NCI-H1048 (cell line): ENCODE results near the gene GNPTG.

Source experiments
- DNase-seq: peaks from one replicate; lab custom pipeline; 2025; lab: John Stamatoyannopoulos, UW

GNPTG gene

DNA sequence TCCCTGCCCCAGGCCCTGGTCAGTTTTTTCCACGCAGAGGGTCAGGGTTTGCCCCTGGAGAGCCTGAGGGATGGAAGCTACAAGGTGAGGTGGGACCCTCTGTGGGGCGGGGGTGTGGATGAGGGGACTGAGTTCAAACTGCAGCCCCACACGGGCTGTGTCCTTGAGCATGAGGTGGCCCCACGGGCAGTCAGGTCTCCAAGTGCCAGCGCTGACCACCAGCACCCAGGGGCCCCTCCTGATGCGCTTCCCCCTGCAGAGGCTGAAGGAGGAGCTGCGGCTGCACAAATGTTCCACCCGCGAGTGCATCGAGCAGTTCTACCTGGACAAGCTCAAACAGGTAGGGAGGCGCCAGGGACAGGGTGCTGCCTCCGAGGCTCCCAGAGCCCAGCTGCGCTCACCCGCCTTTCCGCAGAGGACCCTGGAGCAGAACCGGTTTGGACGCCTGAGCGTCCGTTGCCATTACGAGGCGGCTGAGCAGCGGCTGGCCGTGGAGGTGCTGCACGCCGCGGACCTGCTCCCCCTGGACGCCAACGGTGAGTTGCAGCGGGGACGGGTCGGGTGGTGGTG is 4.4 kb upstream of the GNPTG start:
- DNase-seq, result no peak

DNA sequence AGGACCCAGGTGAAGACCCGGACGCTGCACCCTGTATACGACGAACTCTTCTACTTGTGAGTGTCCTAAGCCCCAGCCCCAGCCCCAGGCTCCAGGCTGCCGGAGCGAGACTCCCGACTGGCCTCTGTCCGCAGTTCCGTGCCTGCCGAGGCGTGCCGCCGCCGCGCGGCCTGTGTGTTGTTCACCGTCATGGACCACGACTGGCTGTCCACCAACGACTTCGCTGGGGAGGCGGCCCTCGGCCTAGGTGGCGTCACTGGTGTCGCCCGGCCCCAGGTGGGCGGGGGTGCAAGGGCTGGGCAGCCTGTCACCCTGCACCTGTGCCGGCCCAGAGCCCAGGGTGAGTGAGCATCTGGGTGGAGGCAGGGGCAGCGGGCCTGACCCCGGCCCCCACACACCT is 3.8 kb upstream of the GNPTG start:
- DNase-seq, result no peak

DNA sequence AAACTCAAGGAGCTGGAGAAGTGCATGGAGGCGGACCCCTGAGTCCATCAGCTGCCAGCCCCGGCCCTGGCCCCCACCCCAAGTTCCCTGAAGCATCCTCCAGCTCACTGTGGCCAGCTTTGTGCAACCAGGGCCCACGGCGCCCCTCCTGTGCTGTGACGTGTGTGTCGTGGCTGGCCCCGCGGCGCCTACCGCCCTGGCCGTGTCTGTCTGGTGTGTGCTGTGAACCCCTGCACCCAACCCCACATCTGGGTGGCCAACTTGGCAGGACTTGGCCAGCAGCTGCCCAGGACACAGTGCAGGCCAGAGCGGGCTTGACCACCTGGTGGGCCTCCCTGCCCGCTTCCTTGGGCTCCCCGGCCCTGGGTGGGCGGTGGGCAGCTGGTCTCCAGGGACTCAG is 3.3 kb upstream of the GNPTG start:
- no peak for DNase-seq

DNA sequence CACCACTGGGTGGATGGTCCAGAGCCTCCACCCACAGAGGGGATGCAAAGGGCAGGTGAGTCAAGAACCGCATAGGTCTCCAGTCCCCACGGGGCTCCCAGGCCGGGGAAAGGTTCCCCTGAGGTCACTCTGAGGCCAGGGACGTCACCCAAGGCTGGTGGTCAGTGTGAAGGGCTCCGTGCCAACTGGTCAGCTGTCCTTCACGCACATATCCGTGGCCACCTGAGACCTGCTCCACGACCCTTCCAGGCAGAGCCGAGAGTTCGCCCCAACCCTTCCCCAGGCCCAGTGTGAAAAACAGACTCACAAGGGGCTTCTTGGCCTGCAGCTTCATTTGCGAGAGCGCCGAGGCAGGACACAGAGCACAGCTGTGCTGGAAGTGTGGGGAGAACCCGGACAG is 2.8 kb upstream of the GNPTG start:
- DNase-seq, result no peak

DNA sequence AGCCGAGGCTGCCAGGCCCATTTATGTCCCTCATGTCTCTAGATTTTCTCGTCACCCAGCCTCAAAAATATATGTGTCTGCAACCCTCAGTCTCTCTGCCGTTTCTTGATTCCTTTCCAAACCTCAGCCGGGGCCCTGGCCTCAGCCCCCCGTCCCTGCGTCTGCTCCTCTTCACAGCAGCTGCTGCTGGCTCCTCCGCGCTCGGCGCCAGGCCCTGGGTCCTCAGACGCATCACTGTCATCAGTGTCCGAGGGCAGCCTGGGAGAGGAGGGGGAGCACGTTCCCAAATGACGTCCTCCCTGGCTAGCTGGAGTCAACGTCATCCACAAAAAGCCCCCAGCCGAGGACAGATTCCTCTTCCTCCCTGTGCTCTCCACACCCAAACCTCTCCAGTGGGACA is 2.4 kb upstream of the GNPTG start:
- no peak for DNase-seq

DNA sequence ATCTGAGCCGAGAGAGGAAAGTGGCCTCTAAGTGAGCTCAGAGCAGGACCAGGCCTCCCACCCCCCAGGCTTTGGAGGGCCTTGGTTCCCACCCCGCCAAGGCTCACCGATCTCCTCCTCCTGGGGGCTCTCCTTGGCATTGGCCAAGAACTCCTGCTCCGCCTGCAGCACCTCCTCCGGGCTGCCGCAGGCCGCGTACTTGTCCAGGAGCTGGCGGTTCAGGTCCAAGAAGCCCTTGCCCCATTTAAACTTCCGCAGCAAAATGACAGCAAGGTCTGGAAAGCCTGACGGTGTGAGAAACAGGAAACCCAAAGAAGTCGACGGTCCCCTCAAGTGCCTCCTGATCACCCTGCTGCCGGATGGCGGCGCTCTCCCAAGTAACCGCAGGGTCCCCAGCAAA is 1.8 kb upstream of the GNPTG start:
- DNase-seq, result no peak

DNA sequence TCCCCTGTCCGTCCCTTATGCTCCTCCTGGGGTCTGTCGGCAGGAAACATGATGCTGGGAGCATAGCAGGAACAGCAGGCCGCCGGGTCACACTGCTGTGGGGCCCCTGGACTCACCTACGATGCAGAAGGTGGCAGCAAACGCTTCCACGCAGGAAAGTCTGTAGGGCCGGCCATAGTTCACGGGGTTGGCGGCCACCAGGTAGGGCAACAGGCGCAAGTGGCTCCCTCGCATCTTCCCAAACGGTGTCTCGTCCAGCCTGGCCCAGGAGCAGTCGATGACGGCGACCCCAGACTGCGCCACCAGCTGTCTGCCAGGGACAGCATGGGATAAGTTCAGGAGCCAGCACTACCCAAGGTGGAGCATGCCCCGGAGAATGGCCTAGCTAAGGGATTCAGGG is 1.0 kb upstream of the GNPTG start:
- DNase-seq, result no peak

DNA sequence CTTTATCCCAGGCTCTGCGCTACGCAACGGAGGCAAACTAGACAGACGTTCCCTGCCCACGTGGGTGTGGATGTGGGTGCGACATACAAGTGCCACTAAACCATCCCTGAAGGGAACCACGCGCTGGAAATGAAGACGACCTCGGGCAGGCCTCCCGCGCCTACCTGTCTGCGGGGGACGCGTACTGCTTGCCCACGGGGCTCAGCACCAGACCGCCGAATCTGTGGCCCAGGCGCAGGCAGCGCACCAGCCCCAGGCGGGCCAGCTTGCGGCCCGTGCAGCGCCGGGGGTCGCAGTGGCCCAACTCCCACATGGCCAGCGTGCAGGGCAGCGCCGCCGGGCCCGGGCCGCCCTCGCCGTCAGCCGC is 533 bp upstream of the GNPTG start:
- no peak for DNase-seq

DNA sequence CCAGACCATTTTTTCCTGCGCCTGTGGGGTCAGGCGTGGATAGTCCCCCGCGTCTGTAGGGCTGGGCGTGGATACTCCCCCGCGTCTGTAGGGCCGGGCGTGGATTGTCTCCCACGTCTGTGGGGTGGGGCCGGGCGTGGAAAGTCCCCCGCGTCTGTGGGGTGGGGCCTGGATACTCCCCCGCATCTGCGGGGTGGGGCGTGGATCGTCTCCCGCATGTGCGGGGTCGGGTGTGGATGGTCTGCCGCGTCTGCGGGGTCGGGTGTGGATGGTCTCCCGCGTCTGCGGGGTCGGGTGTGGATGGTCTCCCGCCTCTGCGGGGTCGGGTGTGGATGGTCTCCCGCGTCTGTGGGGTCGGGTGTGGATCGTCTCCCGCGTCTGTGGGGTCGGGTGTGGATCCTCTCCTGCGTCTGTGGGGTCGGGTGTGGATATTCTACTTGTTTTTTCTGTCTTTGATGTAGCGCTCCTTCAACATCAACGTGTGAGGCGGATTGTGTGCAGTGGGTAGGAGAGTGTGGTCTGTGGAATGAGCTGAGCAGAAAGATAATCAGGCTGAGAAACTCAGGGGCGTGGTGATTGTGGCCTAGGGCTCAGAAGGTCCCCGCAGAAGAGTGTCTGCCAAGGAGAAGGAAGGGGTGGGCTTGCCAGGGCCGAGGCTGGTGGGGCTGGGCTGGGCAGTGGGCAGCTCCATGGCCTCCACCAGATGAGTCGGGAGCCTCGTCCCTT is 3.2 kb downstream of the GNPTG start:
- no peak for DNase-seq

DNA sequence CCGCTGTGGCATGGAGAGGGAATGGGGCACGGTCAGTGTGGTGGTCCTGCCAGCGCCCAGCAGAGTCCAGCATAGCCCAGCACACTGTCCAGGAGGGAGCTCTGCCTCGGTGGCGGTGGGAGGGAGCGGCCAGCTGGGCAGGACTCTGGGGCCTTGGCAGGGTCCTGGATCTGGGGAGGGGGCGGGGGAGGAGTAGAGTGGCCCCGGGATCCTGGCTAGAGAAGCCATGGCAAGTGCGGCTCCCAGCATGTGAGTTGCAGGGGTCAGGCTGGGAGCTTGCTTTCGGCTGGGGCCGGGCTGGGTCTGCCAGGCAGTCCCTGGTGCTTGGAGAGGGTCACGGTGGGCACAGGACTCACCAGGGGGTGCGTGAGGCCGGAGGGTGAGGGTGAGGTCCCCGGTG is 3.9 kb downstream of the GNPTG start:
- DNase-seq, result no peak

DNA sequence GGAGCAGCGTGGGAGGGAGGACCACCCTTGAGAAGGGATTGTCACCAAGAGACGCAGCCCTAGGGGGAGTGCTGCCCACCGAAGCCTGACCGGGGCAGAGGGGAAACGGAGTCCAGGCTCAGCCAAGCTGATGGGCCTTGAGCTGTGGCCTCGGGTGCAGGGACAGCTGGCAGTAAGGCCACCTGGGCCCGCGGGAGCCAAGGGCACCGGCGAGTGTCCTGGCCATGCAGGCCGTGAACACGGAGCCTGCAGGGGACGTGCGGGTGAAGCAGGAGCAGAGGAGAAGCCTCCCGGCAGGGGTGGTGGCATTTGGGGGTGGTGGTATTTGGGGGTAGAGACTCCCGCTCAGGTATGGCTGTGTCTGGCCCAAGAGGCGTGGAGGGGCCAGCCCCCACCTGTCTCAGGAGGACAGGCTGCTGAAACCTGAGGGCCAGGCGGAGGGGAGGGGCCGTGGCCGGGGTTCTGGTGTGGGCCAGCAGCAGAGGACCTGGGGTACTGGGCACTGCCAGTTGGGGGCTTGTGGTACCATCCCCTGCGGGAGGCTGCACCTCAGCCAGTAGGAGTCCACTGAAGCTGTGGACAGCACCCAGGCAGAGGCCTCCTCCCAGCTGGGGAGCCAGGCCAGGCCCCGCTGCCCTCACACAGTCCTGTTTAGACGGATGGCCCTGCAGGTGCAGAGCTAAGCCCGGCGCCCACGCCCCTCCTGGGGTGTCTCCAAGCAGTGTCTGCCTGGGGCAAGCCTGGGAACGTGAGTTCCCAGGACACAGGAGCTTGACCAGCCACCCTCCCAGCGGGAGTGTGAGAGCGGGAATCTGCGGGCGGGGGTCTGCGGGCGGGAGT is 4.5 kb downstream of the GNPTG start:
- DNase-seq, result no peak

DNA sequence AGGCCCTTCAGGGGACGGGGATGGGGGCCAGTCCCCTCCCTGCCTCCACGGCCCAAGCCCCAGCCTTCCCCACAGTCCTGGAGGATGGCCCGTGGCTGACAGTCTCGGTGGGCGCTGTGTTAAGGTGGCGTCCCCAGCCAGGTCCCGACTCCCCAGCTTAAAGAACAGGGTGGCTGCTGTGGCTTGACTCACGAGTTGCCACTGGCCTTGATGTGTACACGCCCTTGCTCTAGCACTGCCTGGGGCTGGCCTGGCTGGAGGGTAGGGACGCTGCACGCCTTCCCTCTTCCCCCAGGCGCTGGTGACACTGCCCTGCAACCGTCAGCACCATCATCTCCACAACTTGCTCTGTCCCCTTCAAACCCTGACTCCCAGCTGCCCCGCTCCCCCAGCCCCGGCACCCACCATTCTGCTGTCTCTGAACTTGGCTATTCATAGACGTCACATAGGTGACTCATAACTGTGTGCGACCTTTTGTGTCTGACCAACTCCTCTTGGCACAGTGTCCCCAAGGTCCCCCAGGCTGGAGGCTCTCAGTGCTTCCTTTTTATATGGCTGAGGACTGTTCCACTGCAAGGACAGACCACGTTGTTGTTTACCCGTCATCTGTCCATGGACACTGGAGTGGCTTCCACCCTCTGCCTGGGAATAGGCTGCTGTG is 6.3 kb downstream of the GNPTG start:
- DNase-seq, result no peak

DNA sequence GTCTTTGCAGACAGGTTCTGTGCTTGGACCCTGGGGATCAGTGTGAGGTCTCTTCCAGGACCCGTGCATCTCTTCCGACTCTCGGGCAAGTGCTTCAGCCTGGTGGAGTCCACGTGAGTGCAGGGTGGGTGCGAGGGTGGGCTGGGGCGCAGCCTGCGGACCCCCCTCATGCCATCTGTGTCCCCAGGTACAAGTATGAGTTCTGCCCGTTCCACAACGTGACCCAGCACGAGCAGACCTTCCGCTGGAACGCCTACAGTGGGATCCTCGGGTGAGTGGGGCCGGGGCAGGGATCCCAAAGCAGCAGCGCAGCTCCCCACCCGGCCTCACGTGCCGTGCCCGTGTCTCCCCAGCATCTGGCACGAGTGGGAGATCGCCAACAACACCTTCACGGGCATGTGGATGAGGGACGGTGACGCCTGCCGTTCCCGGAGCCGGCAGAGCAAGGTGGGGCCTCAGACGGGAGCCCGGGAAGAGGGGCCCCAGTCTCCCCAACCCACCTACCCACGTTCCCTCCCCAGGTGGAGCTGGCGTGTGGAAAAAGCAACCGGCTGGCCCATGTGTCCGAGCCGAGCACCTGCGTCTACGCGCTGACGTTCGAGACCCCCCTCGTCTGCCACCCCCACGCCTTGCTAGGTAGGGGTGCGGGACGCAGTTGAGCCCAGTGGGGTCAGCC is 10.1 kb downstream of the GNPTG start:
- DNase-seq, result no peak

DNA sequence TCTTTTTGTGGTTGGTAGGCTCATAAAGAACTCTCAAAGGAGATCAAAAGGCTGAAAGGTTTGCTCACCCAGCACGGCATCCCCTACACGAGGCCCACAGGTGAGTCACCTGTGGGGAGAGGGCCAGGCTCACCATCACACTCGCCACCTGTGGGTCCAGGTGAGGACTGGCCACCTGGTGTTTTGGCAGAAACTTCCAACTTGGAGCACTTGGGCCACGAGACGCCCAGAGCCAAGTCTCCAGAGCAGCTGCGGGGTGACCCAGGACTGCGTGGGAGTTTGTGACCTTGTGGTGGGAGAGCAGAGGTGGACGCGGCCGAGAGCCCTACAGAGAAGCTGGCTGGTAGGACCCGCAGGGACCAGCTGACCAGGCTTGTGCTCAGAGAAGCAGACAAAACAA is 11.1 kb downstream of the GNPTG start:
- no peak for DNase-seq

DNA sequence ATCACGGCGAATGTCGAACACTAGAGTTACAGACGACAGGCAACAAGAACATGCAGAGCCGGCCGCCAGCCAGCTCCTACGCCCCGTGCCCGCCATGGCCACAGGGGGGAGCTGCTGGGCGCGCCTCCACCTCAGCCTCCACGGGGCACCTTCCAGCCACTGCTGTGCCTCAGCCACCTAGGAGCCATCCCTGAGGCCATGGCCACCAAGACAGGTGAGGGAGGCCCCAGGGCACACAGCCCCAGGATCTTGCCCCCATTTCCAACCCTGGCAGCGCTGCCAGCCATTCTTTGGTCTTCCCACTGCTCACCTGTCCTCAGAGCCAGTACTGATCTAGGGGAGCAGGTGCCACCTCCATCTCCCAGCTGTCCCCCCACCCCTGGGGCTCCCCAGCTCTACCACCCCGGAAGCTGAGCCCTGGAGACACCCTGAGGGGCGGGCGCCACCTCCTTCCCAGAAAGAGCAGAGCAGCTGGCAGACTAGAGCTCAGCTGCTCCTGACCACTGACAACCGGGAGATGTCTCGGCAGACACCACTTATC is 11.8 kb downstream of the GNPTG start:
- no peak for DNase-seq

DNA sequence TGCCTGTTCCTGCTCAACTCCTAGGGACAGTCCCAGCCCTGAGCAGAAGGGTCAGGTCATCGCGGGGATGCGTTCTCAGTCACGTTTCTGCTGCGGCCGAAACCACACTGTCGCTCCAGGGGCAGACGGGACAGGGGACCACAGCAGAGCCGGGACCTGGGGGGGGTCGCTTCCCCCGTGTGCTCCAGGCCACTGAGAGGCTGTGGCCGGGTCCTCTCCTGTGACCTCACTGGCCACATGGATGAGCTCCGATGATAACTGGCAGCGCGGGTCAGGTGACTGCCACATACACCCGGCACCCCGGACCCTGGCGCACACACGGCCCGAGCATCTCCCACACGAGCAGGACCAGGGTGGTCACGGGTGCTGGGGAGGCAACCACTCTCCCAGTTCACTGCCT is 12.8 kb downstream of the GNPTG start:
- no peak for DNase-seq

DNA sequence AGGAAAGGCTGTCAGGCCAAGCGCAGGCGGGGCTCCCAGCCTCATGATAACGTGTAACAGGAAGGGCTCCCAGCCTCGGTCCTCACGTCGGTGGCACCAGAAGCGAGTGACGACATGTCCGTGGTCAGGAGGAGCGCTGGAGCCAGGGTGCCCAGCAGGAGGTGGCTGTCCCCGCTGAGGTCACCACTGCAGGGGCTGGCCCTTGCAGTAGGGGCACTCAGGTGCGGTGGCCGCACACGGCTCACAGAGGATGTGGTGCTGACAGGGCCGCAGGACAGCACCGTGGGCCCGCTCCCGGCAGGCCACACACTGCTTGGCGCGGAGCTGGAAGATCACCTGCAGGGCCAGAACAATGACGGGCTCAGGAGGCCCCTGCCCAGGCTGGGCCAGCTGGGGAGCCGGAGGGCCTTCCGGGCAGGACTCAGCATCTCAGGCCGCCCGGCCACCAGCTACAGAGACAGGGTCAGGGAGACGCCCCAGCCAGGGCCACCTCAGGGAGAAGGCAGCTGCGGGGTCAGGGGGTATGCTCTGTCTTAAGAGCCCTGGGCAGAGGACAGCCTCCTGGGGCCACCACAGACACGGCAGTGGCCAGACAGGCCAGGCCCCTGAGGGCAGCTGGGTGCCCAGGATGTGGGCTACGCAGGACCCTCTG is 14.5 kb downstream of the GNPTG start:
- DNase-seq, result no peak

DNA sequence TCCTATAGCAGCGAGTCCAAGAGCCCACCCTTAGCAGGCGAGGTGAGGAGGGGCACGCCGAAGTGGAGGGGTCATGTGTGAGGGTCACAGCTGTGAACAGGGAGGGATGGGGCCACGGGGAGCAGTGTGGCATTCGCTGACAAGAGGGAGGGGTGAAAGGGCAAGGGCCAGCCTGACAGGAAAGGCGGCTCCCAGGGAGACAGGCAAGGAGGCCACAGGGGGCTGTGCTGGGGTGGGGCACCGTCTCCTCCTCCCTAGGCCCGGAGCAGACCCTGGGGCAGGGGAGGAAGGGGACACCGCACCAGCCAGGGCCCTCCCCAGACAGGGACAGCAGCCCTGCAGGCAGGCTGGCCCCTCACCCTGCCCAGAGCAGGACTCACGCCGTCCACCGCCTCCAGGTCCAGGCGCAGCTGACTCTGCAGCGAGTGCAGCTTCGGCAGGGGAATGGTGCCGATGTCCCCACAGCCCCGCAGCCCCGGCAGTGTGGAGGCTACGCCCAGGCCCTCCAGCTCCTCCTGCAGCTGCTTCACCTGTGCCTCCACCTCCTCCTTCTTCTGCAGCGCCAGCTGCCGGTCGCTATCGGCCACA is 15.1 kb downstream of the GNPTG start:
- no peak for DNase-seq

DNA sequence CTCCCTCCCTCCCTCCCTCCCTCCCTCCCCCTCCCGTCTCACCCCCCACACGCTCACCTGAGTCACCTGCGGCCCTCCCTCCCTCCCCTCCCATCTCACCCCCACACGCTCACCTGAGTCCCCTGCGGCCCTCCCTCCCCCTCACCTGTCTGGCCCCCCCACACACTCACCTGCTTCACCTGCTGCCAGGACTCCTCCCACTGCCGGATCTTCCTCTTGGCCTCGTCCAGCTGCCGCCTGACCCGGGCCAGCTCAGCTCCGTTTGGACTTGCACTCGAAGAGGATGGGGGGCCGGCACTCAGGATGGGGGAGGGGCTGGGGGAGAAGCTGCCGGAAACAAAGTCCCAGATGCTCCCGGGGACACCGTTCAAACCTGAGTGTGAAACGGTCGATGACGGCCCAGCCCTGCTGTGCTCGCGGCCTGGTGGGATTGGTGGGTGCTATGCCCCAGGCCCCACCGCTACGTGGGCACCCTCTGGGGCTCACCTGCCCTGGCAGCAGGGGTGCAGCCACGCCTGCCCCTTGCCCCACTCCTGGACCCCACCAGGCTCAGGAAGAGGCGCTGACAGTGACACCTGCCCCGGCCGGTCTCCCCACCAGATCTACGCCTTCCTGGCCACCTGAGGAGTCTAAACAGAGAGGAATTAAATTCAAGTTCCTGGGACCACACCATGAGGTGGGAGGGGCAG is 15.9 kb downstream of the GNPTG start:
- no peak for DNase-seq
